ENCODE measurements around the gene APOBEC4.

DNA sequence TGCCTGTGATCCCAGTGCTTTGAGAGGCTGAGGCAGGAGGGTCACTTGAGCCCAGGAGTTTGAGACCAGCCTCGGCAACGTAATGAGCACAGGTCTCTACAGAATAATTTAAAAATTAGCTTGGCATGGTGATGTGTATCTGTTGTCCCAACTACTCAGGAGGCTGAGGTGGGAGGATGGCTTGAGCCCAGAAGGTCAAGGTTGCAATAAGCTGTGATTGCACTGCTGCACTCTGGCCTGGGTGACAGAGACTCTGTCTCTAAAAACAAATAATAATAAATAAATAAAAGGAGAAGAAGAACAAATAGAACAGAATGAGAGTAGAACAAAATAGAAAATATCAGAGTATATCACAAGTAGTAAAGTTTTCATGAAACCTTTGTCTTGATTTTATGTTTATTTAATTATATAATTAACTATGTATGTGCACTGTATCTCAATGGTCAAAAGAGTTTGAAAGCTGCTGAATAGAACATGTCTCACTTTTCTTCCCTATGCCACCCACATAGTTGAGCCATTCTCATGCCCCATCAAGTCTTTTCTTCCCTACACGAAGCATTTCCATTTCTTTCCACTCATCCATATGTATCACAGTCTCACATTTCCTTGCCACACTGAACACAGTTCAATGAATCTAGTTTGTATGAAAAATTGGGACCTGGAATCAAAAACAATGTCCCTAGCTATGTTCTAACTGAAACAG is 22.9 kb upstream of the APOBEC4 start:
- TF ChIP-seq CTCF (IDR thresholded peaks at IDR 0.05) (no peak), EP300 (IDR thresholded peaks at IDR 0.05; ENCODE audit: low read depth) (no peak)

Measured in transverse colon (tissue), 3 donors.